Body of pancreas (tissue), 4 donors: ENCODE results near the gene NABP1. TPM values are rescaled to one million over a fixed set of nuclear protein-coding genes. Genes with fewer than 3 reads are reported as not detected.

Source experiments
- ATAC-seq: fragments of 150-250 bp; one replicate; pipeline ENCODE4 v1.9.1; 2016
- DNase-seq, 4 donors: peaks; one replicate each; pipeline ENCODE4 v3.0.0-alpha.2; 2019
- H3K27ac ChIP-seq, 4 donors: fragments of 200-600 bp; sonication (generic); 1 replicate in 3 of 4; 2 replicates in 1 of 4; pipeline versions ENCODE4 v1.5.1 to v1.6.1; 2016 to 2019; ENCODE audit warnings: mild to moderate bottlenecking in 1 of 4, mixed read lengths in 1 of 4, moderate library complexity in 1 of 4
- H3K27me3 ChIP-seq, 2 donors: fragments of 200-600 bp; sonication (generic); one replicate each; pipeline ENCODE4 v1.6.0; 2016; ENCODE audit warnings: mild to moderate bottlenecking in 1 of 2
- H3K36me3 ChIP-seq, 2 donors: fragments of 200-600 bp; sonication (generic); replicated peaks in 1 of 2; 2 replicates each; pipeline ENCODE4 v1.5.1; 2016; ENCODE audit warnings: low read depth in 2 of 2; ENCODE audit not compliant: insufficient read depth in 1 of 2
- H3K4me1 ChIP-seq: fragments of 200-600 bp; sonication (generic); one replicate; pipeline ENCODE4 v1.6.0; 2016
- H3K4me3 ChIP-seq, 2 donors: fragments of 200-600 bp; sonication (generic); 1 replicate in 1 of 2; 2 replicates in 1 of 2; pipeline ENCODE4 v1.5.1; 2016 to 2019
- H3K9me3 ChIP-seq, 3 donors: fragments of 200-600 bp; sonication (generic); 1 replicate in 2 of 3; 2 replicates in 1 of 3; pipeline ENCODE4 v1.5.1; 2016
- POLR2A ChIP-seq, 3 donors: fragments of 450-650 bp; IDR thresholded peaks; one replicate each; pipeline ENCODE4 v1.6.1; 2016; ENCODE audit warnings: antibody characterized with exemption in 3 of 3, mild to moderate bottlenecking in 2 of 3
- WGBS, 2 donors: methylation state at CpG; one replicate each; pipeline ENCODE4 v1.1.5; 2017; 5-methylcytosine and 5-hydroxymethylcytosine counted together
- intact Hi-C: fragments of 100-400 bp; cut with DNase I; formaldehyde crosslinking; loops from one replicate; pipeline ENCODE4 v1.15.1; 2023
- total RNA-seq, 2 donors: library from RNA; depleted of rRNA; stranded (reverse); fragments of >200 nt; gene quantifications; one replicate each; pipeline ENCODE4 v1.1.0, GENCODE V29; 2016
- TF ChIP-seq, protein P1 (sequence below), 7 experiments: fragments of 450-650 bp in 4 of 7; fragments of 200-600 bp in 3 of 7; sonication (generic) in 3 of 7; IDR thresholded peaks; one replicate each; pipeline ENCODE4 v1.5.1; 2016 to 2019; ENCODE audit warnings: antibody characterized with exemption in 7 of 7

Gene NABP1
- total RNA-seq, 2 donors from 2014 or later: 10.9 to 39.2 TPM

DNA sequence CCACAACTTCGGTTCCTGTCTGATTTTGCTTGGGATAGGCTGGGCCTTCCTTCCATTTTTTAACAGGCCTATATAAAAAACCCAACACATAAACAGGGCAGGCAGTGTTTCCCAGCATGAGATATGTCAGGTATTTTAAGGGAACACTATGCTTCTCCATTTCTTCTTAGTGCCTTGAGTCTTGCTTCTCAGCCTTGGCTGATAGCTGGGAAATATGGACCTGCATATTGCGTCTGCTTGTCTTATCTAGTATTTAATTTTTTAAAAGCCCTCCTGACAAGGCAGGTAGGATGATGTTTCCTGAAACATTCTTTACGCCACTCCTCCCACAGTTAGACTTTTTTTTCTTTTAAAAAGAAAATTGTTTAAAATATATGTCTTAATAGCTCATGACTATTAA, 45.5 kb upstream of the NABP1 start:
- no peaks in the 10 kb centered on the region for H3K27me3 ChIP-seq
- H3K36me3 ChIP-seq: no peaks in the 10 kb centered on the region
- H3K4me3 ChIP-seq: no peak overlapping the region
- WGBS, 2 donors: 90 to 91% methylated on average over 3 of the region's 3 CpGs
- no peak for TF ChIP-seq POLR2A (IDR thresholded peaks at IDR 0.05)
- TF ChIP-seq, protein P1, sequence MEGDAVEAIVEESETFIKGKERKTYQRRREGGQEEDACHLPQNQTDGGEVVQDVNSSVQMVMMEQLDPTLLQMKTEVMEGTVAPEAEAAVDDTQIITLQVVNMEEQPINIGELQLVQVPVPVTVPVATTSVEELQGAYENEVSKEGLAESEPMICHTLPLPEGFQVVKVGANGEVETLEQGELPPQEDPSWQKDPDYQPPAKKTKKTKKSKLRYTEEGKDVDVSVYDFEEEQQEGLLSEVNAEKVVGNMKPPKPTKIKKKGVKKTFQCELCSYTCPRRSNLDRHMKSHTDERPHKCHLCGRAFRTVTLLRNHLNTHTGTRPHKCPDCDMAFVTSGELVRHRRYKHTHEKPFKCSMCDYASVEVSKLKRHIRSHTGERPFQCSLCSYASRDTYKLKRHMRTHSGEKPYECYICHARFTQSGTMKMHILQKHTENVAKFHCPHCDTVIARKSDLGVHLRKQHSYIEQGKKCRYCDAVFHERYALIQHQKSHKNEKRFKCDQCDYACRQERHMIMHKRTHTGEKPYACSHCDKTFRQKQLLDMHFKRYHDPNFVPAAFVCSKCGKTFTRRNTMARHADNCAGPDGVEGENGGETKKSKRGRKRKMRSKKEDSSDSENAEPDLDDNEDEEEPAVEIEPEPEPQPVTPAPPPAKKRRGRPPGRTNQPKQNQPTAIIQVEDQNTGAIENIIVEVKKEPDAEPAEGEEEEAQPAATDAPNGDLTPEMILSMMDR (IDR thresholded peaks at IDR 0.05): no peak
- H3K4me1 ChIP-seq: peaks cover under 1% of the 10 kb centered on the region
- no peaks in the 10 kb centered on the region for H3K9me3 ChIP-seq
- DNase-seq (no peak), ATAC-seq (no peak)
- H3K27ac ChIP-seq: no peak overlapping the region
- intact Hi-C loops: no loop called here

DNA sequence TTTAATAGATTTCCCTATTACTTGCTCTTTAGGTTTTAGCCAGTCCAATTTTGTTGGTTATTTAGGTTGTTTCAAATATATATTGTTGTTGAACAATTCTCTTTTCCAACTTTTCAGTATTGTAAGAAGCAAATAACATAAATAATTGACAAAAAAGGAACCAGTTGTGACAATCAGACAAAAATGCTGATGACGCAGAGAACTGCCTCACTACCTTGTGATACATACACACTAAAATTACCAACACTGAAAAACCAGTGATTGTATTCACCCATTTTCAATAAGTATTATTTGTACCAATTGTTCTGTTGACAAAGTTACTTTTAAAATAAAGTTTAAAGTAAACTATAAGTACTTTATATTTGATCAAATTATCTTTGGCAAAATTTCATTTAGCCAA, 43.1 kb upstream of the NABP1 start:
- Histone ChIP-seq H3K27ac (no peak overlapping the region), H3K27me3 (no peaks in the 10 kb centered on the region), H3K4me3 (no peak overlapping the region), H3K4me1 (peaks cover 11% of the 10 kb centered on the region), H3K36me3 (no peaks in the 10 kb centered on the region), H3K9me3 (no peaks in the 10 kb centered on the region)
- WGBS, 2 donors: 91 to 100% methylated on average over 1 of the region's 1 CpG
- no peak for ATAC-seq
- TF ChIP-seq POLR2A (IDR thresholded peaks at IDR 0.05): no peak
- TF ChIP-seq, protein P1 (IDR thresholded peaks at IDR 0.05): no peak
- no peak for DNase-seq
- intact Hi-C loops: no loop called here

DNA sequence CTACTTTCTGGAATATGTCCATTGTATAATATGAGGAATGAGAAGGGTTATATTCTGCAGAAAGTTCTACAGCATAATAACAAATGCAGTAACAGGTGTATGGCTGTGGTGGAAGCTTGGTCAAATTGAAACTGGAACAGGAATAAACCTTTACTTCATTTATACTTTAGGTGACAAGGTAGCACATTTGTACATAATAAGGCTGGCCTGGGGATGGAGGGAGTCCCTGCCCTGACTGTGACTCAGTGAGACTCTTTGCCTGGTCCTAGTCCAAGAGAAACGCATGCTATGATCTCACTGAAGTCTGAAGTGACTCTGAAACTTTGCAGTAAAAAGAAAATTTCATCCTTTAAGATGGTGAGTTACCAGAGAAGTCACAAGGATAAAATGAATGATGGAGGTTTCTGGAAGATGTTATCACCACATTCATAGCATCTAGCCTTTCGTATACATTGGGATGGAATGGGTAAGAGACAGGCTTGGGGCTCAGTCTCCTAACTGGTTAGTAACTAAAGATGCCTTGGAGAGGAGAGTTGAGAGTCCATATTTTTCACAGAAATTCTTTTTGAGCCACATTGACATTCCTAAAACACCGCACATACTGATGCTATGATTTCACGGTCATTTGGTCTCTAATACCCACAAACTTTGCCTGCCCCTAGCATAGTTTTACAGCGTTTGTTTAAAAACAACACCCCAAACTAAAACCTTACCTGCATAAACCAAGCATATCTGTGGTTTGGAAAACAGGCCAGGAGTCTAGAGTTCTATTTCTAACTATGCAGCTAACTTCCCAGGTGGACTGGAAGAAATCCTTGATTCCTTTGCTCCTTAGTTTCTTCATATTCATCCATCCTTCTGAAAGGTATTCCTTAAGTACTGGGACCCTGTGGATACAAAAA, 42.4 kb upstream of the NABP1 start:
- ATAC-seq: no peak
- peaks cover 11% of the 10 kb centered on the region for H3K4me1 ChIP-seq
- no peak overlapping the region for H3K4me3 ChIP-seq
- H3K27me3 ChIP-seq: no peaks in the 10 kb centered on the region
- H3K9me3 ChIP-seq: no peaks in the 10 kb centered on the region
- H3K36me3 ChIP-seq: no peaks in the 10 kb centered on the region
- no peak overlapping the region for H3K27ac ChIP-seq
- TF ChIP-seq POLR2A (IDR thresholded peaks at IDR 0.05): no peak
- TF ChIP-seq, protein P1 (IDR thresholded peaks at IDR 0.05): no peak
- 75 to 84% methylated on average over 5 of the region's 5 CpGs for WGBS, 2 donors
- DNase-seq: no peak
- intact Hi-C loops: no loop called here

DNA sequence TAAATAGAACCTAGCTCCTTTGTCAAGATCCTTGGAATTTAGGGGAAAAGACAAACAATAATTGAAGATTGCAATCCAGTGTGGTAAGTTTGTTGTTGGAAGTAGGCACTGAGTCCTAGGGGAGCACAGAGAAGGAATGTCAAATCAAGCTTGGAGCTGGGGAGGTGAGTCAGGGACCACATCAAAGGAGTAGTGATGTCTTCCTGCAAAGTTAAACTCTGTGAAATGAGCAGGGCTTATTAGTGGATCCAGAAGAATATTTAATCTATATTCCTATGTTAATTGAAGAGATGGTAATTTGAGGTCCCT, 41.7 kb upstream of the NABP1 start:
- no peak overlapping the region for H3K27ac ChIP-seq
- no peaks in the 10 kb centered on the region for H3K9me3 ChIP-seq
- intact Hi-C loops: no loop called here
- ATAC-seq (no peak), DNase-seq (no peak)
- H3K27me3 ChIP-seq: no peaks in the 10 kb centered on the region
- no peaks in the 10 kb centered on the region for H3K36me3 ChIP-seq
- H3K4me3 ChIP-seq: no peak overlapping the region
- TF ChIP-seq, protein P1 (IDR thresholded peaks at IDR 0.05): no peak
- TF ChIP-seq POLR2A (IDR thresholded peaks at IDR 0.05): no peak
- peaks cover 11% of the 10 kb centered on the region for H3K4me1 ChIP-seq

DNA sequence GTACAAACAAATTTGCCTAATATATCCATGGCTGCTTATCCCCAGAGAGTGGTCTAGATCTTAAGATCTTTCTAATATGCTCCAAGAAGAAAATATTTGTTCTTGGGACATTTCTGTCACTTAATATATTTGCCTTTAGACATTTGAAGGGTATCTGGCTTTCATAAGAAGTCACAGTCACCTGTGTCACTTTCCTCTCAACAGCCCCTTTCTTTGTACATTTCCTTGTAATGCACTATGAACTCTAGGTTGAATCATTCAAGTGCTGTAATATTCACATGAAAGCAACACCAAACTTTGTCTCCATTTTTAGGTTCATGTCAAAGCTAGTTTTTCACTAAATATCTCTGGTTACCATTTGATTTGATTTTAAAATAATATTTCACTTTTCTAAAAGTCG, 41.4 kb upstream of the NABP1 start:
- no peak for TF ChIP-seq POLR2A (IDR thresholded peaks at IDR 0.05)
- TF ChIP-seq, protein P1 (IDR thresholded peaks at IDR 0.05): no peak
- H3K36me3 ChIP-seq: no peaks in the 10 kb centered on the region
- H3K27me3 ChIP-seq: no peaks in the 10 kb centered on the region
- no peak overlapping the region for H3K27ac ChIP-seq
- intact Hi-C loops: no loop called here
- no peak for ATAC-seq
- WGBS, 2 donors: 95 to 98% methylated on average over 1 of the region's 1 CpG
- DNase-seq: no peak
- no peaks in the 10 kb centered on the region for H3K9me3 ChIP-seq
- no peak overlapping the region for H3K4me3 ChIP-seq
- H3K4me1 ChIP-seq: peaks cover 11% of the 10 kb centered on the region
